SKM-1 (cell line): Measurements from ENCODE around the gene RREB1.

ENCODE experiments used
- DNase-seq: peaks from one replicate; lab custom pipeline; 2025; ENCODE audit not compliant: unreplicated experiment; lab: John Stamatoyannopoulos, UW

Gene RREB1

GRCh38 chr6:7282097-7282906, 174.5 kb downstream of the RREB1 start:
- DNase-seq: no peak

GRCh38 chr6:7283676-7284075, 175.9 kb downstream of the RREB1 start:
- no peak for DNase-seq

- DNase-seq: no peak
Observed at GRCh38 chr6:7285416-7285815, 177.7 kb downstream of the RREB1 start.

- no peak for DNase-seq
Observed at GRCh38 chr6:7290079-7290478, 182.3 kb downstream of the RREB1 start.

GRCh38 chr6:7292596-7293255, 185.0 kb downstream of the RREB1 start:
- no peak for DNase-seq

DNA sequence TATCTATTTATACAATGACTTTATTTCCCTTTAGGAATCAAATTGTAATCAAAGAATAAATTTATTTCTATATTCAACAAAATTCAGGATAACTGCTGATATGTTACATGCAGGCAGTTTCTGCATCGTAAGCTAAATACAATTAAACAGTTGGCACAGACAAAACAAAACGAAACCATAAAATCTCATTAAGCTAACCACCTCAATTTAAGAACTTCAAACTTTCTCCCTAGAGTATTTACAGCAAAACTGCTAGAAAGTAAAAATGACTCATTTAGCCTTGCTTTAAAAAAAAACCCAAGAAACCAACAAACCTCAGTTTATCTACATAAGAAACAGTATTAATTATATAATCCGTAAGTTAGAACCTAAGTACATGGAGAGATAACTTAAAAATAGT, 188.2 kb downstream of the RREB1 start:
- no peak for DNase-seq

DNA sequence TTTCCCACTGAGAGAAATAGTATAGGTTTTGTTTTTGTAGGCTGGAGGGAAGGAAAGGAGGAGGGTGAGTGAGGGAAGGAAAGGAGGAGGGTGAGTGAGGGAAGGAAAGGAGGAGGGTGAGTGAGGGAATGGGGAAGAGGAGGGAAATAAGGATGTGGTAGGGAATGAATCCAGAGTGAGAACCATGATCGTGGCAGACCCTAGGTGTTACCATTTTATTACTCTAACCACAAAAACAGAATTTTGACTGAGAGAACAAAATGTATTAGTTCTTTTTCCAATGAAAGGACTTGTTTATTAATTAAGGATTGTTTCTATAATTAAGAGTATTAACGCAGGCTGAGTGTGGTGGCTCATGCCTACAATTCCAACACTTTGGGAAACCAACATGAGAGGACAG, 188.8 kb downstream of the RREB1 start:
- no peak for DNase-seq

DNA sequence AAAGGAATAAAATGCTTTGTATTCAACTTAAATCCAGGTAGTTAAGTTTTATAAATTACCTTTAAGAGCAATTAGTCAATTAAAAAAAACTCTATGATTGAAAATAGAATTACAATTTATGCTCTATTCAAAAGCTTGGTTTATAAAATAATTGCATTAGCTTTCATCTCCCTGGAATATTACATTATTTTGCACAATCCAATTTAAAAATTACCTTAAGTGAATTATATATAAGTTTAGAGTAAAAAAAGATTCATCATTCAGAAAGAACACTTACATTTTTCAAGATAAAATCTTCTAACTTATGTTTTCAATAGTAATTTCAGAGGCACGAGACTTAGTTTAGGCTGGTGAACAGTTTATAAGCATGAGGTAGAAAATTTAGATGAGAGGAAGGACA, 190.4 kb downstream of the RREB1 start:
- no peak for DNase-seq

GRCh38 chr6:7300926-7301325, 193.2 kb downstream of the RREB1 start:
- DNase-seq: no peak
